Measurements from ENCODE around the gene TCEAL1.
"Not testable (repeated sequence)": the region's sequence is repeated elsewhere in the genome, so short reads cannot be mapped to it uniquely, and the experiment has no call there.

Gene TCEAL1

GRCh38 chrX:103658681-103659433 is 30.1 kb downstream of the TCEAL1 start:
- Histone ChIP-seq H3K36me3 (ENCODE audit: insufficient read depth, low read length) (no peaks in the 10 kb centered on the region), H4K20me1 (ENCODE audit: insufficient read depth, low read length) (no peaks in the 10 kb centered on the region), H3K27me3 (ENCODE audit: insufficient read depth, low read length) (no peaks in the 10 kb centered on the region), H3K27ac (ENCODE audit: low read depth, low read length, poor library complexity, severe bottlenecking) (no peak overlapping the region), H3K79me2 (ENCODE audit: insufficient read depth, low read length) (no peaks in the 10 kb centered on the region), H3K9me2 (ENCODE audit: low read depth, low read length) (no peaks in the 10 kb centered on the region), H2AFZ (ENCODE audit: low read length) (no peak overlapping the region), H3F3A (ENCODE audit: insufficient read depth, low read length) (no peaks in the 10 kb centered on the region), H3K4me3 (ENCODE audit: low read depth, low read length, poor library complexity, severe bottlenecking) (no peak overlapping the region), H3K9ac (ENCODE audit: low read length) (no peak overlapping the region), H3K4me1 (ENCODE audit: insufficient read depth, low read length, severe bottlenecking) (no peaks in the 10 kb centered on the region), H3K9me3 (ENCODE audit: low read length) (no peaks in the 10 kb centered on the region), H3K4me2 (ENCODE audit: low read length) (no peak overlapping the region)
- TF ChIP-seq CTCF (IDR thresholded peaks at IDR 0.05; ENCODE audit: low read length) (no peak), EZH2 (IDR thresholded peaks at IDR 0.05; ENCODE audit: borderline replicate concordance, low read length) (no peak)

GRCh38 chrX:103659460-103659859 is 30.7 kb downstream of the TCEAL1 start:
- not testable (repeated sequence) for H3K4me1 ChIP-seq (ENCODE audit: insufficient read depth, low read length, severe bottlenecking); H3K79me2 ChIP-seq (ENCODE audit: insufficient read depth, low read length); H3K9ac ChIP-seq (ENCODE audit: low read length); H2AFZ ChIP-seq (ENCODE audit: low read length); H3K9me3 ChIP-seq (ENCODE audit: low read length); H3K4me3 ChIP-seq (ENCODE audit: low read depth, low read length, poor library complexity, severe bottlenecking); H3F3A ChIP-seq (ENCODE audit: insufficient read depth, low read length); H3K4me2 ChIP-seq (ENCODE audit: low read length); H3K27me3 ChIP-seq (ENCODE audit: insufficient read depth, low read length); H3K36me3 ChIP-seq (ENCODE audit: insufficient read depth, low read length); H3K27ac ChIP-seq (ENCODE audit: low read depth, low read length, poor library complexity, severe bottlenecking); H3K9me2 ChIP-seq (ENCODE audit: low read depth, low read length); H4K20me1 ChIP-seq (ENCODE audit: insufficient read depth, low read length)

- Histone ChIP-seq H3K4me3 (ENCODE audit: low read depth, low read length, poor library complexity, severe bottlenecking) (no peak overlapping the region), H3K27ac (ENCODE audit: low read depth, low read length, poor library complexity, severe bottlenecking) (no peak overlapping the region), H3F3A (ENCODE audit: insufficient read depth, low read length) (no peaks in the 10 kb centered on the region), H3K36me3 (ENCODE audit: insufficient read depth, low read length) (no peaks in the 10 kb centered on the region), H3K4me1 (ENCODE audit: insufficient read depth, low read length, severe bottlenecking) (no peaks in the 10 kb centered on the region), H3K27me3 (ENCODE audit: insufficient read depth, low read length) (no peaks in the 10 kb centered on the region), H3K9me2 (ENCODE audit: low read depth, low read length) (no peaks in the 10 kb centered on the region), H3K79me2 (ENCODE audit: insufficient read depth, low read length) (no peaks in the 10 kb centered on the region), H2AFZ (ENCODE audit: low read length) (no peak overlapping the region), H3K4me2 (ENCODE audit: low read length) (no peak overlapping the region), H3K9ac (ENCODE audit: low read length) (no peak overlapping the region), H4K20me1 (ENCODE audit: insufficient read depth, low read length) (no peaks in the 10 kb centered on the region), H3K9me3 (ENCODE audit: low read length) (no peaks in the 10 kb centered on the region)
- TF ChIP-seq CTCF (IDR thresholded peaks at IDR 0.05; ENCODE audit: low read length) (no peak), EZH2 (IDR thresholded peaks at IDR 0.05; ENCODE audit: borderline replicate concordance, low read length) (no peak)
Measured at GRCh38 chrX:103663981-103664762, 35.4 kb downstream of the TCEAL1 start.

Data from OCI-LY1 (cell line).